Measurements from ENCODE around the gene GLUD2. TPM values are rescaled to one million over a fixed set of nuclear protein-coding genes. Genes with fewer than 3 reads are reported as not detected.

The GLUD2 gene
- total RNA-seq, 1 experiment from 2014 or later, result 1.0 TPM

- Histone ChIP-seq H3K14ac (ENCODE audit: insufficient read depth, low read length) (no peak overlapping the region), H3K27me3 (ENCODE audit: insufficient read depth, low read length) (no peaks in the 10 kb centered on the region), H3K4me2 (ENCODE audit: insufficient read depth, insufficient read length, low read length) (no peak overlapping the region), H2BK20ac (ENCODE audit: low read depth, low read length, poor library complexity, severe bottlenecking) (no peak overlapping the region), H3K18ac (ENCODE audit: insufficient read length, low read depth, low read length) (no peak overlapping the region), H2BK15ac (ENCODE audit: low read depth, low read length) (no peak overlapping the region), H3K23ac (ENCODE audit: insufficient read length, low read depth, low read length) (no peak overlapping the region), H3K9ac (ENCODE audit: extremely low read depth, insufficient read length, low read length) (no peak overlapping the region), H4K91ac (ENCODE audit: insufficient read length, low read depth, low read length) (no peak overlapping the region), H3K4ac (ENCODE audit: low read depth, low read length) (no peak overlapping the region), H3T11ph (ENCODE audit: low read length) (no peak overlapping the region), H2AFZ (ENCODE audit: low read length) (no peak overlapping the region), H4K20me1 (ENCODE audit: control insufficient read depth, insufficient read depth, insufficient read length) (no peaks in the 10 kb centered on the region), H4K5ac (ENCODE audit: insufficient read length, low read depth, low read length) (no peak overlapping the region), H2BK5ac (ENCODE audit: insufficient read length, low read length) (no peak overlapping the region), H3K23me2 (ENCODE audit: insufficient read length, low read depth, low read length, poor library complexity, severe bottlenecking) (no peaks in the 10 kb centered on the region), H3K9me3 (ENCODE audit: control insufficient read depth, low read depth, low read length) (peaks cover 47% of the 10 kb centered on the region), H3K79me1 (ENCODE audit: insufficient read depth, low read depth, low read length, poor library complexity, severe bottlenecking) (no peaks in the 10 kb centered on the region), H3K79me2 (ENCODE audit: insufficient read depth, low read length) (no peaks in the 10 kb centered on the region), H4K8ac (replicated peaks; ENCODE audit: insufficient read length, low read depth, low read length) (no peak overlapping the region), H2BK12ac (ENCODE audit: insufficient read length, low read depth, low read length) (no peak overlapping the region), H3K56ac (ENCODE audit: insufficient read length, low read depth, low read length) (no peak overlapping the region), H2AK5ac (ENCODE audit: insufficient read length, low read length) (no peak overlapping the region), H3K27ac (ENCODE audit: insufficient read length, low read depth, low read length) (no peak overlapping the region), H3K4me1 (ENCODE audit: insufficient read depth, low read length) (no peaks in the 10 kb centered on the region), H2BK120ac (ENCODE audit: low read depth, low read length, poor library complexity, severe bottlenecking) (no peak overlapping the region)
- Mint-ChIP-seq H3K4me3 (no peak overlapping the region), H3K9me3 (peaks cover 57 to 60% of the 10 kb centered on the region in 2 experiments), H3K27me3 (ENCODE audit: low read depth) (peaks cover 8% of the 10 kb centered on the region), H3K36me3 (ENCODE audit: insufficient read depth in 1 of 3, low read depth in 3 of 3) (peaks cover 0 to 2% (median 0%) of the 10 kb centered on the region in 3 experiments; a peak in 2 of 7 replicates), H3K27ac (no peak overlapping the region), H3K4me1 (peaks cover 8 to 13% of the 10 kb centered on the region in 2 experiments)
- DNase-seq, result no peak
- no peak for TF ChIP-seq CTCF (conservative IDR thresholded peaks at IDR 0.05)
- no CpG with 5 or more reads among the region's 7 CpGs for WGBS (ENCODE audit: extremely low coverage, insufficient read length, low lambda C conversion rate)
These were observed 36.2 kb upstream of the GLUD2 start for GRCh38 chrX:121011254-121011653.

Measured in H9 (cell line).